ENCODE measurements around the gene ATAD3B.

GRCh38 chr1:1535201-1536018 is 63.8 kb downstream of the ATAD3B start:
- TF ChIP-seq RAD21 (IDR thresholded peaks at IDR 0.05; ENCODE audit: low read depth) = no peak
- no peak for TF ChIP-seq CTCF (IDR thresholded peaks at IDR 0.05 in 2 of 3, conservative IDR thresholded peaks at IDR 0.05 in 1 of 3; ENCODE audit: borderline replicate concordance in 1 of 3, insufficient read depth in 1 of 3, low read depth in 2 of 3, low read length in 2 of 3)
- TF ChIP-seq EZH2 (IDR thresholded peaks at IDR 0.05) = no peak
- no peak for TF ChIP-seq POLR2A (IDR thresholded peaks at IDR 0.05; ENCODE audit: borderline replicate concordance, extremely low read depth, insufficient read depth, insufficient read length)
- no peak for TF ChIP-seq ZFX (IDR thresholded peaks at IDR 0.05)
- no peak for TF ChIP-seq ZNF274 (IDR thresholded peaks at IDR 0.05; ENCODE audit: low read depth, low read length)
- no peak for TF ChIP-seq ATF3 (IDR thresholded peaks at IDR 0.05)
- no peak for TF ChIP-seq POLR2AphosphoS5 (IDR thresholded peaks at IDR 0.05; ENCODE audit: low read depth, low read length)
- TF ChIP-seq MAX (IDR thresholded peaks at IDR 0.05) = no peak
- TF ChIP-seq JUND (IDR thresholded peaks at IDR 0.05) = no peak
- no peak for TF ChIP-seq TCF7L2 (IDR thresholded peaks at IDR 0.05; ENCODE audit: borderline replicate concordance, extremely low read depth, insufficient read depth, insufficient read length)
